HG02970 (cell line): Measurements from ENCODE around the gene ASCC3.

Source experiments
- ATAC-seq: cut with Tn5 transposase; IDR thresholded peaks from one replicate; pipeline ENCODE4 v1.9.1; 2021; ENCODE audit warnings: mild to moderate bottlenecking, moderate library complexity, moderate number of reproducible peaks; ENCODE audit not compliant: unreplicated experiment, low FRiP score

ASCC3 gene

DNA sequence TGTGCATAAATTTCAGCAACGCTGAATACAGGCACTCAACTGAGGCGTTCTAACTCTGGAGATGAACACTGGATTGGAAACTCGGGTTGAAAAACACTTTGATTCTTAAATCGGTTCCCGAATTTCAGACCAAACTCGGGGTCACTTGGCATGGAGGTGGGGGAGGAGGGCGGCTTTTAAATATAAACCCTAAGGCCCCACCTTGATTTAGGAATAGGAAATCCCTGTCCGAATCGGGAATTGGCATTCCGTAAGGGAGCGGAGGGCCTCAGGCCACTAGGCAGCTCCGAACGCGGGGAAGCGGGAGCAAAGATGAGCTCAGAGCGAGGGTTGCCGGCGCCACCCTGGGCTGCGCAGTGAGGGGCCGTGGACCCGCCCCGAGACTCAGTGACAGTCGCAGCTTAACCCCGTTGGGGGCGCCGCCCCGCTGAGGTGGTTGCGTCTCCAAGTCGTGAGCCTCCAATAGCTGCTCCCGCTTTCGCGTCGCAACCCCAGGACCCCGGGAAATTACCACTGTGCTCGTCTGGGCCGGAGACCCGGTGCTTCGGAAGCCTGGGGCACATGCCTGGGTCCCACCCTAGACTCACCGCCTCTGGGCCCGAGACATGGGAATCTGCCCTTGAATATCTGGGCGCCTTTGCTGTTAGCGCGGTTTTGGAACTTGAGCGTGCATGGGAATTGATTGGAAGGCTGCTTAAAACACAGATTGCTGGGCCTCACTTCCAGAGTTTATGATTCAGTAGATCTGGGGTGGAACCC is 411.8 kb downstream of the ASCC3 start:
- ATAC-seq: no peak

DNA sequence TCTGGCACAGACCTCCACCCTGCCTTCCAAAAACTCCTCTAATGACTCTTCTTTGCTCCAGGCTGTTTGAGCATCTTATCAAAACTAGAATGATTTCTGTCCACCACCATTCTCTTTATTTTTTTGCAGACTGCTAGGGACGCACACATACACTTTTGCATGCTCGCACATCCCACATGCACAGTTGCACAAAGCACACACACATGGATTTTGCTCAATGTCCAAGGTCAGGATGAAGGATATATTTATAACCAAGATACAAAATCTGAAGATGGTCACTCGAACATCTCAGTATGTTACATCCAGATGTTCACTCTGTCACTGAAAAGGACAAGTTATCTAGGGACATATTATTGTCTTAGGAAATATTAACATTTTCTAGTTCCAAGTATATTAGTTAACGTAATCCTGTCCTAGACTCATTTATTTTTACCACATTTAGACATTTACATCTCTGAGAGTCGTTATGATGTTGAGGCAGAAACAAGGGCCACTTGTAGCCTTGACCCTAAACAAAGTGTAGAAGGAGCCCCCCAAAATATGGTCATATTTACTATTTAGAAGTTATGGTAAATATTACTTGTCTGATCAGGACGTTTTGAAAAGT is 413.0 kb downstream of the ASCC3 start:
- ATAC-seq: no peak

DNA sequence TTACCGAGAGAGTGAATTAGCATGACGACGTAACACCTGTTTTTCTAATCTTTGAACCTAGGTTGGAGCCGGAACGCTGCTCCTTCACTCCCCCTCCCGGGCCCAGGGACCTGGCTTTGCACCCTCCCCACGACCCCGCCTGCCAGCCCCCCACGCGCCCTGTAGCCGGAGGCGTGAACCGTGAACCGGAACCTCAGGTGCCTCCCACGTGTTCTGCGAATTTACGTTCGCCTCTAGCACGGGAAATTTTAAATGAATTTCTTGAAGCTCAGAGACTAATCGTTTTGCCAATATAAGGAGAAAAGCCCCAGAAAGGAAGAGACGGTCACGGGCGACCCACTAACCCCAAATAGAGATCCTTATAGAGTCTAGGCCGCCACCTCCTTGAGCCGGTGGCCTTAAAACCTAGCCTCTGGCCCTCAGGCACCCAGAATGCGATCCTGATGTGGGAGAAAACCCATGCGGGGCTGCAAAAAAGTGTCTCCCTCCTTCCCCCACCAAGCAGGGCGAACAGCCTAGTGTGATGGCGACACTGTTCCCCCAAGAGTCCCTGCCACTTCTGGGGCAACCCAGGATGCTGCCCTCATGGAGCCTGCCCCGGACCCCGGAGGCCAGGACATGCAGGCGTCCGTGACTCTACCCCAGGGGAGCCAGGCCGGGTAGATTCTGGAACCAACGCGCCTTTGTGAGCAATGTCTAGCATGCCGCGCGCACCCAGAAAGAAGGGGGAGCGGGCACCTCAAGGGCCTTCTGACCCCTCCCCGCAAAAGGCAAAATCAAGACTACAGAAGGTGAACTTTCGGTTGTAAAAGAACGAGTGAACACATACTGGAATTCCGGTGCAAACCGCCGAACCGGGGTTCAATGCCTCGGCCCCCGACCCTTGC is 413.8 kb downstream of the ASCC3 start:
- no peak for ATAC-seq

DNA sequence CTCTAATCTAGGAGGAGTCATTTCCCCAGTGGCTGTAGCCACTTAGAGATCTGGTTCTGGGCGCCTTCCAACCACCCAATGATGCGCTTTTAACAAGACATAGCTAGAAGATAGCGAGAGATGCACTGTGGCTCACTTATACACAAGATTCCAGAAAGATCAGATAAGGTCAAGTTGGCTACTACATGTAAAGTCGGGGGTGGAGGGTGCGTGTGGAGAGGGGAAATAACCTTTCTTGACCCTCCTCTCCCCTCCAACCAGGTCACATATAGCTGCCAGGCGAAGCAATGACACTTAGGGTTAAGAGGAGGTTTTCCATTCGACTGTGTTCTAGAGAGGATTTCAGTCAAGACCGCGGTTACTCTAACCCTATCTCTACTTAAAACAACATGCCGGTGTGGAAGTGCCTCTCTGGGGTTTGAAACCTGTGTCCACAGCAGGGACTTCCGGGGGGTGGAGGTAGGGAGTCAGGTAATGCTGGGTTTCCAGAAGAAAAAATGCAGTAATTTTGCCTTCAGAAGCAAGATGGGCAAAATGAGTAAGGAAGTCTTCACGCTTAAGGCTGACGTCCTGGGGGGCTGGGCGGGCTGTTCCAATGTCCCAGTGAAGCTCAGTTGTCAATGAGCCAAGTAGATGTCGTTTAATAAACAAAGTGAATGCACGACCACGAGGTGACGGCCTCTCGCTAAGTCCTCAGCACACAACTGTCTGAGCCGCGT is 414.6 kb downstream of the ASCC3 start:
- no peak for ATAC-seq

DNA sequence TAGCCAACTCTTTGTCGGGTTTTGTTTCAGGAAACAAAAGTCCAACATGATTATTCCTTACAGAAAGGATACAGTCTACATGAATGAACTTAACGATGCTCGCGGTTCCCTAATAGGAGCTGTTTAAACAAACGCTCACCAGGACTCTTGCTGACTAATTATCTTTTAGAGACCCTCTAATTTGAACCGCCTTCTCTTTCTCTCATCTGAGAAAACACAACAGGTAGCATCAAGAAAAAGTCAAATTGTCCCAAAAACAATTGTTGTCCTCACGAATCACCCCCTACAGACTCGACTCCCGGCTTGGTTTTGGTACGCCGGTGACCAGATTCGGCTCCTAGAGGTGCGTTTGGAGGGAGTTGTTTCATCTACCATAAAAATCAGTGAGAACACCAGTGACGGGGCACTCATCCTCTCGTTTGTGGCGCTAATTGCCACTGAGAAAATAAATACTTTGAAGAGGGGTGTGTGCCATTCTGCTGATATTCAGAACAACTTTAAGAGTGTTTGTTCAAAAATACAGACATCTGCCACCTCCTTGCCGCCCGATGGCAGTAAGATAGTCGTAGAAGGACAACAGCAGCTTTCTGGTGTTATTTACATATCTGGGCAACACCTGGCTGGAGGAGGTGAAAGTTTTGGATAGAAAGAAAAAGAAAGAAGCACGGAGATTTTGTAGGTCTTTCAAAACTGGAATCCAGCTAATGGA is 415.3 kb downstream of the ASCC3 start:
- ATAC-seq: no peak

DNA sequence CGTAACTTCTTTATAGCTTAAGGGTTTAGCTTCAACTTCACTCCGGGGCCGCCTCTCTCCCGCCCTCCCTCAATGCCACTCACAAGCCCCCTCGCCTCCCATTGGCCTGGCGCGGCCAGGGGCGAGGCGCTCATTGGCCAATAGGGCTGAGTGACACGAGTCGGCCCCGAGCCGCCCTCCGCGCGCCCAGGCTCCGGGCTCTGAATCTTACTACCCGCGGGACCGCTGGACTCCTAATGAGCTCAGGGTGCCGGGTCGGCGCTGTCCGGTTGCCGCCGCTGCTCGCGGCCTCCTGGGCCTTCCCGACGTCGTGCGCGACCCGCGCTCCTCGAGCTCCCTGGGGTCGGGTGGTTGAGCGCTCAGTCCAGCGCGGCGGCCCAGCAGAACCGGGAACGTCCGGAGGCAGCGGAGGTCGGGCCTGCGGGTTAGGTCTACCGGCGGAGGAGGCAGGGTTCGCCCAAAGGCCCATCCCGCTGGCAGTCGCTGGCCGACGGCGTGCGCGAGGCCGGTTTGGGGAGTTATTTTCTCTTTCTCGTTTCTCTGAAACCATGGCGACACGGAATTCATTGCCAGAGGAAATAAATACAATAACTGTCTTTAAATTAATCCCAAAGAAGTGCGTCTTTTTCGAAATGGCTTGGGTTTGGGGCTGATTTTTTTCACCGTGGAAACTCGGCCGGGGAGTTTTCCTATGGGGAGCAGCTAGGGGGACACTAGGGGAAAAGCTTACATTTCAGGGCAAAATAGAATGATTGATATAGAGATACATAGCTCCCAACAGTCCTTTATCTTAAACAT is 416.0 kb downstream of the ASCC3 start, which contains the start of gene SIM1:
SIM1 (minus strand) TSS at position 19 of the 798 bp plus-strand sequence. CDS start 1,453 bp downstream, outside the sequence.
- peak; percentile 63 for ATAC-seq

DNA sequence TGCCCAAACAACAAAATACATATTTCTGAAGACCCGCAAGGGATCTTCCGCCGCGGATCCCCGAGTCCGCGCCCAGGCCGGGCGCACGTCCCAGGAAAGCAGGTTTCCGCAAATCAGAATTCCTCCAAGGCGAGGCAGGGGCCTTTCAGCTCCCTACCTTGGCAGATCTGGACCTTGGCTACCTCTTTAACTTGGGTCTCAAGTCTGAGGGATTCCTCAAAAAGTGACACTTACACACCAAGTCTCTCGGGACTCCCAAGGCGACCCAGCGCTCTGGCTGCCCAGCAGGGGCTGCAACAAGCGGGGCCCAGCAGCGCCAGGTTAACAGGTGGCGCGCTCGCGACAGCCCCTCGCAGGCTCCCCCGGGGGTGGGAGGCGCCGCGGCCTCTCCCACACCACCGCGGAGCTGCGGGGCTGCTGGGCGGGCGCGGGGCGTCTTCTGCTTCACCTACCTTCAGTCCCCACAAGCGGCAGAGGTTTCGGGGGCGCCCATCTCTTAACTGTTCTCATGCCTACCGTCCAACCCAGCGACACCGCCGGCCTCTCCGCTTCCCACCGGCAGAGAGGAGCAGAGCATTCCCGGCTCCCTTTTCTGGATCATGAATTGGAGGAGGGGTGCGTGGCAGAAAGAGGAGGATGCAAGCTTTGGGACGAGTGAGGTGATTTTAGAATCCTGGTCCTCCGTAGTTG is 416.8 kb downstream of the ASCC3 start:
- ATAC-seq: no peak

DNA sequence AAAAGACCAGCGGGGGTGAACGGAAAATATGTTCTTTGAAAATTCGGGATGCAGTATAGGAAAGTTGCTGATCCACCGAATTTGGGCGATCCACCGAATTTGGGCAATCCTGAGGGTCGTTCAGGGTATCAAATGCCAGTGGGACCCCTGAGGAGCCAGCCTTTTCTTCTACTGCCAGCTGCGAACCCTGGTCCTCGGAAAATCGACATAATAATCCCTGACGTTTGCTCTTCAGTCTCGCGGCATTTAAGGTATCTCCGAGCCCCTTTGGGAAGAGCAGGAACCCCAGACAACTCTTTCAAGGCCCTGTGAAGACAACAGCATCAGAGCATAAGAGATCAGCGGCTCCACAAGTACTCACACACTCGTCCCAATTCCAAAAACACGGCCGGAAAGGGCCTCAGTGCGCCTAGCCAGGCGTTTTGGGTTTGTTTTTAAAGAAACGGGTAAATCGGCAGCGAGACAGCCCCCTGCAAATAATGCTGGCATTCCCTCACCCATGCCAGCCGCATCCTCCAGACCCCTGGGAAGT is 417.4 kb downstream of the ASCC3 start:
- ATAC-seq: no peak

DNA sequence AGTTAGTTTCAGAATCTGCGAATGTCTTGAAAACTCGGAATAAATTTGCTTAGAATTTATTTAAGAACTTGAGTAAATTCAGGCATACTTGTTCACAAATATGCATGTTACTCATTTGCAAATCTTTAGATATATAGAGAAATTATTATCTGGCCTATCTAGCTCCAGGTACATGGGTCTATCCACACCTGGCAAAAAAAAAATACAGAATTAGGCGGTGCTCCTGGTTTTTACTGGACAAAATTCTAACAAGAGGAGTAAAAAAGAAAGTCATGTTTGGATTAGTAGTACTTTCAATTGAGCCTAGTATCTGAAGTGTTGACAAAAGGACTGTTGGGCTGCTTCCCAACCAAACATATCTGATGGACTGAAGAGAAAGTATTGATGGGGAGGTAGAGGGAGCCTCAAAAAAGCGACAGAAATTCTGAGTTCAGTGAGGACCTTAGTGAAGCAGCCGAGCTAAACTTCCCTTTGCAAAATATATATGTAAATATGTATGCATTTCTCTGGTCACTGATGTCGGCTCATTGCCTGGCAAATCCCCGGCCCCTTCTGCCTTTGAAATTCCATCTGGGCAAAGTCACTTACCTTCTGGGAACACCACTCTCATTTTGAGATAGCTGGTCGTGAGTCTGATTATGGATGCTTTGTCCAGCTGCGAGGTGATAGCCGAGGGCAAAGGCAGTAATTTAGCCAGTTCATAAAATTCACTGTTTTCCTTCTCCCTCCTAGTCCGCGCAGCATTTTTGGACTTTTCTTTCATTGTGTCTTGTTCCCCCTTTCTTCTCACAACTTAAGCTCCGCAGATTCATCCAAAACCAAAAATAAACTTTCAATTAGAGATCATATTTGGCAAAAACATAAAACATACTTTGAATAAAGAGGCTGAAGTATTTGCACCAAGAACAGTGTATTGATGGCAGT is 418.2 kb downstream of the ASCC3 start:
- ATAC-seq: no peak

DNA sequence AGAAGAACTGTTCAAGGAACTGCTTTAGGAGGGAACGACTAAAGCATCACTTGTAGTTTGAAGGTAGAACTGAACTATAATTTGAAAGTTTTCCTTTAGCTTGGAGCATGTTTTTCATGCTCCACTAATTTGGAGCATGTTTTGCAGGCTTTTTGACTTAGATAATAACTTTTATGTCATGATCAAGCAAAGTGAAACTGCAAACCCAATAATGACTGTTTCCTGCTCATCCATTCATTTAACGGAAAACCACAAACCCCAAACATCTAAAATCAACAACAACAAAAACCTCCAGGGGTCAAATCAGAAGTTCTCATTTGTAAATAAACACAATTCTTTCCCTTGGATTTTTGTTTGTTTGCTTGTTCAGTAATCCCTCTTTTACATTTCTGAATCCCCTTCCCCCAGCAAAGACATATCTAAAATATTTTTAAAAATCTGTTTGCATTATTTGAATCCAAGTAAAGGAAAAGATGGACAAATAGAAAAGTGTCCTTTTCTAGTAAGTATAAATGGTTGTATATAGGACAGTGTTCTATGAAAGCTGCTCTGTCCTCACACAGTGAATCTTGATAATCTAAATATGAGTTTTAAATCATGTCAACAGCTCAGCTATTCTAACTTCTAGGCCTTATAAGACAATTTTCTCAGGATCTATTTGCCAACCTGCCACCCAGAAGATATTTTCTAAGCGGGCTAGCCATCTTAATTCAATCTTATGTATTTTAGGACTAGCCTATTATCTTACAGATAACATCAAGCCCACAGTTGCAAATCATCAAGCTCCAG is 419.0 kb downstream of the ASCC3 start:
- no peak for ATAC-seq

DNA sequence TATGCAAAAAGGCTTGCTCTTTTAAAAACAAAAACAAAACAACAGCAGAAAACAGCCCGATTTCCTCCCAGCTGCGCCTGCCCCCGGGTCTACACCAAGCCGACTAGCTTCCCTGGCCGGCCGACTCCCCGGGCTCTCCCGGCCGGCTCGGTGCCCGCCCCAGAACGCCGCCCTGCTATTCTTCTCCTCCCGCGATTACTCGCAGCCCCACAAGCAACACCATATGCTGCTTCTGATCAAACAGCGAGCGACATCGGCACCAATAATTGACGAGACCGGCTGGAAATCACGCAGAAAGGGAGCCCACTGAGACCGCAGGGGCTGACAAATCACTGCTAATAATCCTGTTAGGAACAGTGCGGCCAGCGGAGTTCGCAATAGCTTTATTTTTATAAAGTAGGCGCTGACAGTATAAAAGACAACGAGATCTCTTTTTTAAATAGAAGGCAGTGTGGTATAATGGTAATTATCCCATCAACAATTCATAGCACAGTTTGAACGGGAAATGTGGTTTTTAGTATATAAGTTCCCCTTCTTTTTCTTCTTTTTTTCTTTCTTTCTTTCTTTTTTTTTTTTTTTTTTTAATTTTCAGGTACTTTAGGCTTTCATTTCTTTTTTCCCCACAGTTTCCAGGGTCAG is 419.7 kb downstream of the ASCC3 start:
- no peak for ATAC-seq

DNA sequence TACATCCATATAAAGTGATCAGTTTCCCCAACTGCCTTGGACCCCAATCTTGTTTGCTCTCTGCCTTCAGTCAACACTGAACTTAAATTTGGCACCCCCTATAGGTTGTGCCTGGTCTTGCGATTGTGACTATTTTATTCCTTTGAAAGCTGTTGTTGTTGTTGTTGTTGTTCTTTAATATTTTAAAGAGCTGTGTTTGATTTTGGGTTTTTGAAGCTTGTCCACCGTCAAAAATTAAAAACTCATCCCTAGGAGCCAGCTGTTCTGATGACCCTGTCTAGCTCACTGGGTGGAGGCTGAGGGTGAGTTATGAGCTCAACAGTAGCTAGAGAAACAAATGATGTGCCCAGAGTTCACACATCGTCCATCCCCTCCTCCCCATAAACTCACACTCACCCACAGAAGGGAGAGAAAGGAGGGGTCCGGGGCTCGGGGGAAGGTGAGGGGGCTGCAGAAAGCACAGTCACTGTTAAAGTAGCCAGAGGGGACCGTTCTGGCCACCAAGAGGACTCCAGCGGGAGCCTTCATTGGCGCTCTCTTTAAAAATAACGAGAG is 420.4 kb downstream of the ASCC3 start:
- no peak for ATAC-seq

DNA sequence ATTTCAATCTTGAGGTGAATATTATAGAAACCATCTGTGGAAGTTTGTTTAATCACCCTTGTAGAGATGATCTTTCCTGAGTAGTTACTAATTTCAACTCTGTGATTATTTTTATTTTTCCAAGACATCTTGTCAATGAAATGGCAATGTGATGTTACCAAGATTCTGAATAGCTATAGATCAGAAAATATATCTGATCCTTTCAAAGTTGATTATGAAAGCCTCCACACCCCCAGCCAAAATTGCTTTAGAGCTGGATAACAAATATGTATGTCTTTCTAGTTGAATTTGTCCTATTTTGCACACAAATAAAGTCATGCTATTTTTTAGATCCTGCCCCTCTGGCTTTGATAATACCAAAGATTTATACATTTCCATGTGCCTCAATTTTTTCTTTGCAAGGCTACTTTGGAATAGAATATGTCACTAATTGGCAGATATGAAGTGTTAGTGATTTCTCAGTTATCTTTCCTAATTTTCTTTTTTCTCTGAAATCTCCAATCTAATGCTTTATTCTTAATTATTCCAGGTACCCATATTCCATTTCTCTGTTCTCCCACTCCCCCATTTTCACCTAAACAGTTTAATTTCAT is 421.4 kb downstream of the ASCC3 start:
- ATAC-seq: no peak

DNA sequence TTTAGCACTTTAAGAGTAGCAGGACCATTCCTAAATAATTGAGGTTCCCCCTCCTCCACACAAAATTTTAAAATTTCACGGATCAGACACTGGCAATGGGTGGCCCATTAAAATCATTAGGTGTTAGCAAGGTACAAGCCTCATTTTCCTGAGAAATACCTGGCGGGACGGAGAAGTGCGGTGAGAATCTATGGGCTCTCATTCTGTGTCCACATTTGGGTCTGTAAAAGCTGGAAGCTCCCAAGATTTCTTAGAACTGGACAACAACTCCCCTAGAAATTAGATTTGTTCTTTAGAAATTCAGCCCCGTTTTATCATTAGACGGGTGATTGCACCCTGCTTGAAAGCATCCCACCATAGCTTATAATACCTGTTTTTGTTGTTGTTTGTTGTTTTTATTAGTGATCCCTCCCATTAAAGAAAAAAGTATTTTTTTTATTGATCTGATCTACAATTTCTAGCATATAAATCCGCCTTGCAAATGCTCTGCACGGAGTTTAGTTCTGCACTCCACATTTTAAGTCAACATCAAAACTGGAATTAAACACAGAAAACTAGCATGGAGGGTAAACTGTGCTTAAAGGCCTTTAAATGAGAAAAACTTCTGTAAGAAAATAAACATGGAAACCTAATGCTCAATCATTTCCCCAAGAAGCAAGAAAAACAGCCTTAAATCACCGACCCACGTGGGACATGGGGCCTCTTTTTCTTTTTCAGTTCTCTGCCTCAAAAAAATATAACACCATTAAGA is 422.1 kb downstream of the ASCC3 start:
- no peak for ATAC-seq
